GM12878 (cell line): ENCODE measurements around the gene SLC39A13. TPM values are rescaled to one million over a fixed set of nuclear protein-coding genes. Genes with fewer than 3 reads are reported as not detected.

Experiments used
- ATAC-seq: fragments of 200-7000 bp; cut with Tn5 transposase; 3 replicates; pipeline ENCODE4 v1.9.1; 2020; ENCODE audit warnings: mild to moderate bottlenecking, moderate library complexity
- BruUV-seq: library from RNA; stranded (reverse); fragments of 400-500 nt; replicated peaks from 2 replicates; lab custom pipeline; 2021; lab: Mats Ljungman, UMichigan
- CTCF ChIA-PET: fragments of 300-600 bp; sonication (Branson Sonifier 250); formaldehyde crosslinking; extraction: SDS; loops from one replicate; lab custom pipeline; 2021; ENCODE audit warnings: inconsistent platforms; lab: Yijun Ruan, JAX
- POLR2A ChIA-PET: fragments of 350-600 bp; formaldehyde crosslinking; extraction: SDS; loops from one replicate; lab custom pipeline; 2021; ENCODE audit warnings: inconsistent platforms; lab: Charles Lee
- RAD21 ChIA-PET: fragments of 300-600 bp; sonication (Branson Sonifier 250); formaldehyde crosslinking; loops from one replicate; lab custom pipeline; 2023; ENCODE audit warnings: antibody characterized with exemption; ENCODE audit not compliant: unreplicated experiment; lab: Charles Lee
- SMC1A ChIA-PET: fragments of 300-600 bp; sonication (Branson Sonifier 250); formaldehyde crosslinking; loops from one replicate; lab custom pipeline; 2023; ENCODE audit not compliant: unreplicated experiment, uncharacterized antibody; lab: Charles Lee
- DNase-seq: peaks from one replicate; pipeline ENCODE4 v3.0.0-alpha.2; 2011; ENCODE audit warnings: low read depth, low spot score
- FAIRE-seq: peaks from 3 replicates; lab custom pipeline; 2011; peaks lifted over from hg19 to GRCh38; lab: Jason Lieb, UNC
- H2AFZ ChIP-seq: 2 replicates; pipeline ENCODE4 v1.6.0; 2011; ENCODE audit warnings: low read depth, low read length, control low read depth; ENCODE audit not compliant: control insufficient read depth
- H3K27ac ChIP-seq: 2 replicates; pipeline ENCODE4 v1.5.1; 2011; ENCODE audit warnings: control low read depth; ENCODE audit not compliant: control insufficient read depth, insufficient read depth
- H3K27me3 ChIP-seq, 2 experiments: replicated peaks in 1 of 2; 2 replicates each; pipeline versions ENCODE4 v1.6.0 to v1.6.1; 2011; ENCODE audit warnings: low read length in 1 of 2; ENCODE audit not compliant: control insufficient read depth in 2 of 2, insufficient read depth in 2 of 2
- H3K36me3 ChIP-seq, 2 experiments: 2 replicates each; pipeline ENCODE4 v1.5.1; 2011; ENCODE audit warnings: low read length in 1 of 2; ENCODE audit not compliant: control insufficient read depth in 2 of 2, insufficient read depth in 2 of 2
- H3K4me1 ChIP-seq: 2 replicates; pipeline ENCODE4 v1.6.1; 2011; ENCODE audit warnings: mild to moderate bottlenecking, low read length, moderate library complexity, mixed read lengths; ENCODE audit not compliant: control insufficient read depth, insufficient read depth
- H3K4me2 ChIP-seq: 2 replicates; pipeline ENCODE4 v1.6.0; 2011; ENCODE audit warnings: control low read depth; ENCODE audit not compliant: control insufficient read depth, insufficient read depth
- H3K4me3 ChIP-seq: fragments of 200-600 bp; sonication (generic); 2 replicates; pipeline ENCODE4 v1.5.1; 2016
- H3K79me2 ChIP-seq: 2 replicates; pipeline ENCODE4 v1.6.0; 2011; ENCODE audit warnings: low read length; ENCODE audit not compliant: control insufficient read depth, insufficient read depth
- H3K9ac ChIP-seq: 2 replicates; pipeline ENCODE4 v1.8.0; 2011; ENCODE audit warnings: low read length, control low read depth, mixed read lengths; ENCODE audit not compliant: control insufficient read depth, insufficient read depth
- H3K9me3 ChIP-seq: replicated peaks from 3 replicates; pipeline ENCODE4 v1.5.1; 2011; ENCODE audit warnings: mild to moderate bottlenecking, low read length; ENCODE audit not compliant: control insufficient read depth, insufficient read depth
- H4K20me1 ChIP-seq: 2 replicates; pipeline ENCODE4 v1.6.0; 2011; ENCODE audit not compliant: control insufficient read depth, insufficient read depth
- CBX5 ChIP-seq: sonication (generic); IDR thresholded peaks from 2 replicates; pipeline ENCODE4 v1.6.1; 2016; ENCODE audit warnings: low read depth, moderate library complexity, mild to moderate bottlenecking, inconsistent platforms
- CHD2 ChIP-seq: IDR thresholded peaks from 2 replicates; pipeline ENCODE4 v1.6.1; 2011; ENCODE audit warnings: low read depth, low read length, improper control_type of control experiment, borderline replicate concordance
- EED ChIP-seq: sonication (generic); IDR thresholded peaks from 2 replicates; pipeline ENCODE4 v1.6.1; 2016; ENCODE audit warnings: antibody characterized with exemption, low read depth
- EGR1 ChIP-seq, 2 experiments: IDR thresholded peaks; 1 replicate in 1 of 2; 2 replicates in 1 of 2; pipeline ENCODE4 v1.6.1; 2011 to 2012; ENCODE audit warnings: low read depth in 2 of 2, low read length in 2 of 2, borderline replicate concordance in 1 of 2, mild to moderate bottlenecking in 1 of 2, moderate library complexity in 1 of 2
- IKZF1 ChIP-seq: fragments of 450-650 bp; conservative IDR thresholded peaks from 2 replicates; pipeline ENCODE4 v1.6.1; 2017; ENCODE audit warnings: antibody characterized with exemption, mild to moderate bottlenecking
- RCOR1 ChIP-seq: conservative IDR thresholded peaks from 2 replicates; pipeline ENCODE4 v1.6.1; 2012; ENCODE audit warnings: low read depth, low read length, improper control_type of control experiment
- TCF3 ChIP-seq: IDR thresholded peaks from 2 replicates; pipeline ENCODE4 v1.6.1; 2012; ENCODE audit warnings: low read depth, mild to moderate bottlenecking, low read length, borderline replicate concordance; ENCODE audit not compliant: insufficient read depth
- WGBS: methylation state at CpG from one replicate; pipeline ENCODE4 v1.1.6; 2016; ENCODE audit warnings: low lambda C conversion rate; ENCODE audit not compliant: insufficient replicate concordance, insufficient coverage; ENCODE audit errors: missing lambda C conversion rate; 5-methylcytosine and 5-hydroxymethylcytosine counted together
- in situ Hi-C: fragments of 300-500 bp; cut with MboI; formaldehyde crosslinking; loops from 9 replicates; pipeline ENCODE4 v1.14.3; 2018; ENCODE audit warnings: mixed read lengths
- intact Hi-C: fragments of 100-400 bp; cut with micrococcal nuclease; formaldehyde crosslinking; loops from one replicate; pipeline ENCODE4 v1.14.2; 2022; ENCODE audit not compliant: unreplicated experiment
- polyA plus RNA-seq, 11 experiments: library from polyadenylated mRNA; depleted of rRNA in 4 of 11; unstranded in 6 of 11; stranded (reverse) in 5 of 11; fragments of >200 nt; fragmentation: Nextera tagmentation in 4 of 11; fragmentation: Illumina TruSeq in 1 of 11; extraction: Ambion mirVana in 4 of 11; extraction: Trizol in 1 of 11; gene quantifications; 1 replicate in 1 of 11; 2 replicates in 10 of 11; pipeline versions ENCODE4 v1.2.1 to v1.2.3, GENCODE V29; 2011 to 2016; ENCODE audit warnings: inconsistent platforms in 2 of 11, missing spikeins in 2 of 11, low read depth in 1 of 11
- total RNA-seq, 4 experiments: library from RNA; depleted of rRNA in 3 of 4; stranded (reverse); fragments of >200 nt in 3 of 4; fragmentation: Illumina TruSeq in 1 of 4; extraction: Trizol in 1 of 4; gene quantifications; 2 replicates each; pipeline versions ENCODE4 v1.2.1 to v1.2.3, GENCODE V29; 2013 to 2021
- TF ChIP-seq, protein P1 (sequence below): fragments of 450-650 bp; IDR thresholded peaks from 2 replicates; pipeline ENCODE4 v1.6.1; 2014; ENCODE audit warnings: mild to moderate bottlenecking

Gene SLC39A13
- total and polyA plus RNA-seq, 10 of the 15 experiments (the other 5 are each of a cell fraction or from before 2014, with no cell fraction given), result 0.23 to 19.8 (median 6.3) TPM

DNA sequence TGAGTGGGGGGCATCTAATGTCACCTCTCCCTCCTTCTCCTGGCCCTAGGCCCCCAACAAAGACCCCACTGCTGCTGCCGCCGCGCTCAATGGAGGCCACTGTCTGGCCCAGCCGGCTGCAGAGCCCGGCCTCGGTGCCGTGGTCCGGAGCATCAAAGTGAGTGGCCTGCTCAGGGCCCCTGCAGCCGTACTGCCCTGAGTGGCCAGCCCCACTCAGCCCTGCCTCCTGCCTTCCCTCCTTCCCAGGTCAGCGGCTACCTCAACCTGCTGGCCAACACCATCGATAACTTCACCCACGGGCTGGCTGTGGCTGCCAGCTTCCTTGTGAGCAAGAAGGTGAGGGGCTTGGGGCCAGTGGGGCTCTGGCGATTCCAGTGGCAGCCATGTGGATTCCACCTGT, 5.0 kb downstream of the SLC39A13 start:
- TF ChIP-seq TCF3 (no peak), IKZF1 (no peak), EED (no peak), RCOR1 (no peak), CBX5 (no peak), CHD2 (no peak), EGR1 (IDR thresholded peaks at IDR 0.05; ENCODE audit: borderline replicate concordance in 1 of 2, low read depth in 2 of 2, low read length in 2 of 2) (no peak)
- TF ChIP-seq, protein P1, sequence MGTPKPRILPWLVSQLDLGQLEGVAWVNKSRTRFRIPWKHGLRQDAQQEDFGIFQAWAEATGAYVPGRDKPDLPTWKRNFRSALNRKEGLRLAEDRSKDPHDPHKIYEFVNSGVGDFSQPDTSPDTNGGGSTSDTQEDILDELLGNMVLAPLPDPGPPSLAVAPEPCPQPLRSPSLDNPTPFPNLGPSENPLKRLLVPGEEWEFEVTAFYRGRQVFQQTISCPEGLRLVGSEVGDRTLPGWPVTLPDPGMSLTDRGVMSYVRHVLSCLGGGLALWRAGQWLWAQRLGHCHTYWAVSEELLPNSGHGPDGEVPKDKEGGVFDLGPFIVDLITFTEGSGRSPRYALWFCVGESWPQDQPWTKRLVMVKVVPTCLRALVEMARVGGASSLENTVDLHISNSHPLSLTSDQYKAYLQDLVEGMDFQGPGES, result no peak
- 98% methylated on average over 13 of the region's 13 CpGs for WGBS
- Histone ChIP-seq H3K79me2 (no peaks in the 10 kb centered on the region; the same call in 1 of the 2 replicates), H3K4me3 (no peak overlapping the region), H2AFZ (no peak overlapping the region), H3K27me3 (no peaks in the 10 kb centered on the region), H3K9ac (no peak overlapping the region), H3K4me2 (no peak overlapping the region), H3K36me3 (peaks cover 0 to 4% of the 10 kb centered on the region in 2 experiments; a peak in 3 of 4 replicates), H3K9me3 (no peaks in the 10 kb centered on the region), H4K20me1 (no peaks in the 10 kb centered on the region), H3K4me1 (peaks cover 4% of the 10 kb centered on the region; the same call in 1 of the 2 replicates), H3K27ac (no peak overlapping the region)
- ATAC-seq, result no peak
- no TSS peak for BruUV-seq
- ChIA-PET POLR2A (no interaction called here), CTCF (interaction anchor here (1.2 to 7.4 kb wide), 9 partner anchors 12 to 235 kb away, joined by 3 to 161 read pairs (median 11); partner anchors contain the start of genes ARFGAP2, MADD and PSMC3), SMC1A (interaction anchor here (1.0 to 1.5 kb wide), 2 partner anchors 41 to 141 kb away, joined by 3 to 6 read pairs; no protein-coding TSS in a partner anchor), RAD21 (interaction anchor here (2.1 to 3.8 kb wide), 3 partner anchors 39 to 155 kb away, joined by 11 to 24 read pairs (median 11); partner anchors contain the start of gene NR1H3)
- intact Hi-C loops, result no loop called here
- FAIRE-seq, result no peak
- no peak for DNase-seq
- in situ Hi-C loops, result no loop called here
